A673 (cell line): ENCODE results near the gene CCER1. TPM values are rescaled to one million over a fixed set of nuclear protein-coding genes. Genes with fewer than 3 reads are reported as not detected.

ENCODE experiments used
- BruUV-seq: library from RNA; stranded (reverse); fragments of 400-500 nt; replicated peaks from 2 replicates; lab custom pipeline; 2021; lab: Mats Ljungman, UMichigan
- CTCF ChIA-PET: fragments of 300-600 bp; sonication (Branson Sonifier 250); formaldehyde crosslinking; loops from one replicate; lab custom pipeline; 2022; ENCODE audit warnings: antibody characterized with exemption; lab: Charles Lee
- POLR2A ChIA-PET: fragments of 300-600 bp; sonication (Branson Sonifier 250); formaldehyde crosslinking; loops from one replicate; lab custom pipeline; 2022; ENCODE audit warnings: antibody characterized with exemption; ENCODE audit not compliant: low non-redundant PET; lab: Charles Lee
- DNase-seq: peaks from one replicate; pipeline ENCODE4 v3.0.0-alpha.2; 2015; ENCODE audit warnings: low spot score
- H3K27ac ChIP-seq: fragments of 200-600 bp; sonication (generic); 2 replicates; pipeline ENCODE4 v1.5.1; 2016; ENCODE audit warnings: mixed run types, low read depth, mild to moderate bottlenecking, mixed read lengths, antibody characterized with exemption, low read length; ENCODE audit not compliant: poor library complexity, severe bottlenecking
- H3K27me3 ChIP-seq: fragments of 200-600 bp; sonication (generic); replicated peaks from 2 replicates; pipeline ENCODE4 v1.6.1; 2017; ENCODE audit warnings: mixed run types, low read depth, mild to moderate bottlenecking, mixed read lengths, antibody characterized with exemption, low read length; ENCODE audit not compliant: insufficient read depth, poor library complexity
- H3K36me3 ChIP-seq: fragments of 200-600 bp; sonication (generic); 2 replicates; pipeline ENCODE4 v1.6.1; 2016; ENCODE audit warnings: mixed run types, mild to moderate bottlenecking, mixed read lengths, antibody characterized with exemption, low read length; ENCODE audit not compliant: insufficient read depth, poor library complexity, severe bottlenecking
- H3K4me1 ChIP-seq: fragments of 200-600 bp; sonication (generic); 2 replicates; pipeline ENCODE4 v1.6.1; 2017; ENCODE audit warnings: mixed run types, mild to moderate bottlenecking, mixed read lengths, antibody characterized with exemption, low read length; ENCODE audit not compliant: insufficient read depth, poor library complexity, severe bottlenecking
- H3K4me3 ChIP-seq: fragments of 200-600 bp; sonication (generic); 2 replicates; pipeline ENCODE4 v1.5.1; 2016; ENCODE audit warnings: low read depth, mixed run types, mild to moderate bottlenecking, mixed read lengths, low read length; ENCODE audit not compliant: poor library complexity, severe bottlenecking
- H3K9me3 ChIP-seq: fragments of 200-600 bp; sonication (generic); 2 replicates; pipeline ENCODE4 v1.6.1; 2016; ENCODE audit warnings: mixed run types, low read depth, mild to moderate bottlenecking, mixed read lengths, antibody characterized with exemption, low read length; ENCODE audit not compliant: poor library complexity, severe bottlenecking
- CTCF ChIP-seq: fragments of 300-800, 200-600 bp; sonication (generic); conservative IDR thresholded peaks from 2 replicates; pipeline ENCODE4 v1.5.1; 2017; ENCODE audit warnings: low read depth, mild to moderate bottlenecking, antibody characterized with exemption, low read length, moderate library complexity, mixed read lengths
- EZH2 ChIP-seq: fragments of 200-600 bp; sonication (generic); IDR thresholded peaks from 2 replicates; pipeline ENCODE4 v1.6.1; 2017; ENCODE audit warnings: borderline replicate concordance, low read depth, mild to moderate bottlenecking, mixed read lengths, antibody characterized with exemption, low read length; ENCODE audit not compliant: poor library complexity, severe bottlenecking
- intact Hi-C: fragments of 100-400 bp; cut with micrococcal nuclease; formaldehyde crosslinking; loops from one replicate; pipeline ENCODE4 v1.10.0; 2022; ENCODE audit not compliant: unreplicated experiment
- total RNA-seq: library from RNA; stranded (reverse); gene quantifications from 2 replicates; pipeline ENCODE4 v1.2.3, GENCODE V29; 2021

Gene CCER1
- total RNA-seq, 1 experiment from 2014 or later: not detected

DNA sequence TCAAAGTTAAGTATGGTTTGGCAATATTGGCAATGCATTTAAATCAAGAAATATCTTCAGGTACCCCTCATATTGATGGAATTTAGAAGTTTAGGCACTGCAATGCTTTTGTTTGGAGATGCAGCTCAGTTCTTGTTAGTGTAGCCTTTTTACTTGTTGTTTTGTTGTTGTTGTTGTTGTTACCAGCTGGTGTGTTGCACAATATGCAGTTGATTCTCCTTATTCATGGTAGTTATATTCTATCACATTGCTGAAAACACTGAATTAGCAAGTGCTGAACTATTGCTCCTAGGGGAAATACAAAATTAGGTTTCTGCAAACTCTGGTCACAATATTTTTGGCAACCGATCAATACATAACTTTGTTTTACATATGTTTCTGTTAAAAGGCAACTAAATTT, 34.8 kb downstream of the CCER1 start:
- POLR2A ChIA-PET: no interaction called here
- DNase-seq: no peak
- TF ChIP-seq EZH2 (no peak), CTCF (no peak)
- H3K36me3 ChIP-seq: no peaks in the 10 kb centered on the region
- H3K4me1 ChIP-seq: no peaks in the 10 kb centered on the region
- CTCF ChIA-PET: no interaction called here
- no peaks in the 10 kb centered on the region for H3K9me3 ChIP-seq
- intact Hi-C loops: no loop called here
- H3K27ac ChIP-seq: no peak overlapping the region
- BruUV-seq: no TSS peak
- H3K4me3 ChIP-seq: no peak overlapping the region
- no peaks in the 10 kb centered on the region for H3K27me3 ChIP-seq

GRCh38 chr12:90917431-90917830, 37.5 kb downstream of the CCER1 start:
- intact Hi-C loops: no loop called here
- POLR2A ChIA-PET: no interaction called here
- Histone ChIP-seq H3K27me3 (no peaks in the 10 kb centered on the region), H3K36me3 (no peaks in the 10 kb centered on the region), H3K9me3 (no peaks in the 10 kb centered on the region), H3K4me3 (no peak overlapping the region), H3K27ac (no peak overlapping the region), H3K4me1 (no peaks in the 10 kb centered on the region)
- TF ChIP-seq EZH2 (no peak), CTCF (no peak)
- BruUV-seq: no TSS peak
- CTCF ChIA-PET: no interaction called here
- no peak for DNase-seq

GRCh38 chr12:90916516-90916915, 38.5 kb downstream of the CCER1 start:
- Histone ChIP-seq H3K36me3 (no peaks in the 10 kb centered on the region), H3K4me3 (no peak overlapping the region), H3K27me3 (no peaks in the 10 kb centered on the region), H3K9me3 (no peaks in the 10 kb centered on the region), H3K4me1 (no peaks in the 10 kb centered on the region), H3K27ac (no peak overlapping the region)
- CTCF ChIA-PET: no interaction called here
- POLR2A ChIA-PET: no interaction called here
- DNase-seq: no peak
- no peak for TF ChIP-seq EZH2
- no TSS peak for BruUV-seq
- intact Hi-C loops: no loop called here

DNA sequence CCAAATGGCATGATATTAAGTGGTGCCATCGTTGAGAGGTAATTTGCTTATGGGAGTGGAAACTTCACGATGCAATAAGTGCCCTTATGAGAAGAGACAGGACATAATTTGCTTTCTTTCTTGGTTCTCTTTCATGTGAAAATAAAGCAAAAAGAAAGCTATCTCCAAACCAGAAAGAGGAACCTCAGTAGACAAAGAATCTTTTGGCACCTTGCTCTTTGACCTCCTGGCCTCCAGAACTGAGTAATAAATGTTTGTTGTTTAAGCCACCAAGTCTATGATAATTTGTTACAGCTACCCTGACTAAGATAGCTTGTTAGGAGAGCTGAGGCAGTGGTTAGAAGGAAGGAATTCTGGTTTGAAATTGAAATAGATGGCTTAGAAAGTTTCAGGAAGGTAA, 39.6 kb downstream of the CCER1 start:
- Histone ChIP-seq H3K27me3 (no peaks in the 10 kb centered on the region), H3K9me3 (no peaks in the 10 kb centered on the region), H3K4me3 (no peak overlapping the region), H3K27ac (no peak overlapping the region), H3K36me3 (no peaks in the 10 kb centered on the region), H3K4me1 (no peaks in the 10 kb centered on the region)
- BruUV-seq: no TSS peak
- POLR2A ChIA-PET: no interaction called here
- intact Hi-C loops: no loop called here
- CTCF ChIA-PET: no interaction called here
- no peak for TF ChIP-seq EZH2
- no peak for TF ChIP-seq CTCF
- no peak for DNase-seq
